ENCODE results near the gene LRCH2. TPM values are rescaled to one million over a fixed set of nuclear protein-coding genes. Genes with fewer than 3 reads are reported as not detected.
A peak's percentile ranks its signal among the peaks of the same experiment; 100 is the strongest.

LRCH2 gene
- polyA plus RNA-seq, 6 donors from 2014 or later: not detected

DNA sequence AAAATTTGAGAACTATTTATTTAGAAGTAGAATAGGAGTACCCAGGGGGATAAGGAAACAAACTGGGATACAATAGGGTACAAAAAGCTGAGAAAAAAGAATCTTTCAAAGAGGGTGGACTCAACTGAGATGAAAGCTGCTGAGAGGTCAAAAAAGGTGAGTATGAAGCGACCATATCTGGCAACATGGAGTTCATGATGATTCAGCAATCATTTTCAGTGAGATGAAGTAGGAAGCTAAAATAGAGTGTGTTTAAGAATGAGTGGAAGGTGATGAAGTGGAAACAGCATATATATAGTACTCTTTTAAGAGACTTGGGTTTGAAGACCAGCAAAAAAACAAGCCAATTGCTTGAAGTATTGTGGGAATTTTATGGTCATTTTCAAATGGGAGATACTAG, 144.5 kb downstream of the LRCH2 start:
- Mint-ChIP-seq H3K36me3 (no peaks in the 10 kb centered on the region), H3K4me1 (no peaks in the 10 kb centered on the region), H3K4me3 (no peak overlapping the region), H3K27ac (no peak overlapping the region), H3K27me3 (peaks cover 0 to 7% (median 0%) of the 10 kb centered on the region in 3 donors), H3K9me3 (peaks cover 0 to 4% (median 0%) of the 10 kb centered on the region in 7 donors)
- DNase-seq: no peak
- ATAC-seq (ENCODE audit: low read depth in 2 of 2): no peak

DNA sequence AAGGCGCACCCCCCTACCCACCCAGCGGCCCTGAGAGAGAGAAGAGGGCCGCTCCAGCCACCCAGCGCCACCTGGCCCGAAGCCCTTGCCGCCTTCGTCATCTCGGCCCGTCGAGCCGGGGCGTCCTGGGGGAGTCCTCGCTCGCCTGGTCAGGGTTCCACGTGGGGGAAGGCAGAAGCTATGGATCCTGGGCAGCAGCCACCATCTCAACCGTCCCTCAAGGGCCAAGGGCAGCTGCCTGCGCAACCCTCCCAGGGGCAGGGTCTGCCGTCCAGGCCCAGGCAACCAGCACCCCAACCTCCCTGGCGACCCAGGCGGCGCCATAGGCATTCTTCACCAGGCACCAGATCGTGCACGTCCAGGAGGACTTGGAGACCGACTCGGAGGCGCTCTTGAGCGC, 165.0 kb downstream of the LRCH2 start:
- Mint-ChIP-seq H3K36me3 (no peaks in the 10 kb centered on the region), H3K4me1 (no peaks in the 10 kb centered on the region), H3K27ac (no peak overlapping the region), H3K9me3 (peaks cover 0 to 11% (median 4%) of the 10 kb centered on the region in 7 donors), H3K4me3 (no peak overlapping the region), H3K27me3 (no peaks in the 10 kb centered on the region)
- no peak for DNase-seq
- no peak for ATAC-seq (ENCODE audit: low read depth in 2 of 2)

GRCh38 chrX:115067812-115068211, 166.1 kb downstream of the LRCH2 start:
- Mint-ChIP-seq H3K36me3 (no peaks in the 10 kb centered on the region), H3K27ac (no peak overlapping the region), H3K27me3 (no peaks in the 10 kb centered on the region), H3K4me1 (no peaks in the 10 kb centered on the region), H3K9me3 (peaks cover 0 to 17% (median 5%) of the 10 kb centered on the region in 7 donors), H3K4me3 (no peak overlapping the region)
- DNase-seq (no peak), ATAC-seq (ENCODE audit: low read depth in 2 of 2) (no peak)

GRCh38 chrX:115065304-115065703, 168.6 kb downstream of the LRCH2 start:
- Mint-ChIP-seq H3K9me3 (peaks cover 2 to 30% (median 4%) of the 10 kb centered on the region in 7 donors), H3K36me3 (no peaks in the 10 kb centered on the region), H3K4me3 (peak overlapping the region in 1 of 8 donors; percentile 47), H3K27ac (no peak overlapping the region), H3K27me3 (no peaks in the 10 kb centered on the region), H3K4me1 (no peaks in the 10 kb centered on the region)
- no peak for DNase-seq
- ATAC-seq (ENCODE audit: low read depth in 2 of 2): no peak

Other genes with a start within 250 kb of the LRCH2 start
- not detected for gene IL13RA2, start 216.5 kb downstream of the LRCH2 start, polyA plus RNA-seq (ENCODE audit: low read depth in 6 of 6)
- not detected for gene RBMXL3, start 44.7 kb downstream of the LRCH2 start, polyA plus RNA-seq (ENCODE audit: low read depth in 6 of 6)
- not detected for gene LUZP4, start 55.6 kb upstream of the LRCH2 start, polyA plus RNA-seq (ENCODE audit: low read depth in 6 of 6)

All from naive B cell (primary cell).